Measurements from ENCODE around the gene CTBP1.
A peak's percentile ranks its signal among the peaks of the same experiment; 100 is the strongest.

DNA sequence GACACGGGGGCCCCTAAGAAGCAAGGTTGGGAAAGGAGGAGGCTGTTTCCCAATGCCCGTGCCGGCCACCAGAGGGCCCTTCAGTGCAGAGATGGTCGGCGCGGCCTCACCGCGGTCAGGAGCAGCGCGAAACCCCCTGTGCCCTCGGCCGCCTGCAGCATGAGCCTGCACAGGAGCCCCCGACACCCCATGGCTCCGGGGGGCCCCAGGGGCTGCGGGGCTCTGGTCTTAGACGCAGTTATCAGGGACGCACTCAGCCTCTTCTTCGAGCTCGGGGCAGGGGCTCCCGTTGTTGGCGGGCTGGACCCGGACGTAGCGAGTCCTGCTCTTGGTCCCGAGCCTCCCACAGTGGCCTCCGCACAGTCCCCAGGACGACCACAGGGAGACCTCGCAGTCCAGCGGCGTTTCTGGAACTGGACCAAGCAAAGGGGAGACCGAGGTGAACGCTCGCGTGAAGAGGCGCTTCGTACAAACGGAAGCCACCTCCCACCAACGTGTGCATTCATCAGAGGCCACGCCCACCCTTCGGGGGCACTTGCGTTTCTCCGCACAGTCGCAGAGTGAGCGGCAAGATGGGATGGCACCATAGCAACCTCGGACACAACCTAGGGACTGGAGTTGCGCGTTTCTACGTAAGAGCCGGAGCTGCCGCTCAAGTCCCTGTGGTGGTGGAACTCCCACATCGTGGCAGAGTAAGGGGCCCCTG, 81.5 kb downstream of the CTBP1 start:
- TF ChIP-seq, protein P1, sequence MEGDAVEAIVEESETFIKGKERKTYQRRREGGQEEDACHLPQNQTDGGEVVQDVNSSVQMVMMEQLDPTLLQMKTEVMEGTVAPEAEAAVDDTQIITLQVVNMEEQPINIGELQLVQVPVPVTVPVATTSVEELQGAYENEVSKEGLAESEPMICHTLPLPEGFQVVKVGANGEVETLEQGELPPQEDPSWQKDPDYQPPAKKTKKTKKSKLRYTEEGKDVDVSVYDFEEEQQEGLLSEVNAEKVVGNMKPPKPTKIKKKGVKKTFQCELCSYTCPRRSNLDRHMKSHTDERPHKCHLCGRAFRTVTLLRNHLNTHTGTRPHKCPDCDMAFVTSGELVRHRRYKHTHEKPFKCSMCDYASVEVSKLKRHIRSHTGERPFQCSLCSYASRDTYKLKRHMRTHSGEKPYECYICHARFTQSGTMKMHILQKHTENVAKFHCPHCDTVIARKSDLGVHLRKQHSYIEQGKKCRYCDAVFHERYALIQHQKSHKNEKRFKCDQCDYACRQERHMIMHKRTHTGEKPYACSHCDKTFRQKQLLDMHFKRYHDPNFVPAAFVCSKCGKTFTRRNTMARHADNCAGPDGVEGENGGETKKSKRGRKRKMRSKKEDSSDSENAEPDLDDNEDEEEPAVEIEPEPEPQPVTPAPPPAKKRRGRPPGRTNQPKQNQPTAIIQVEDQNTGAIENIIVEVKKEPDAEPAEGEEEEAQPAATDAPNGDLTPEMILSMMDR (conservative IDR thresholded peaks at IDR 0.05), result peak; percentile 91
- no peak for TF ChIP-seq ZFX (IDR thresholded peaks at IDR 0.05)
